Stimulated activated naive B cell treated with anti-CD40 and anti-IgM and Interleukin-4, amounts not matched to agents 10 μg/mL and 1 μg/mL and 100 μg/mL, for 72 hours (primary cell): Measurements from ENCODE around the gene MYLK4.

Experiments used
- ATAC-seq, 2 donors: fragments of 150-1000 bp; cut with Tn5 transposase; replicated peaks; 2 replicates each; pipeline ENCODE4 v1.10.0; 2021; ENCODE audit warnings: moderate library complexity in 1 of 2
- DNase-seq: peaks from one replicate; pipeline ENCODE4 v3.0.0; 2021
- H3K27ac Mint-ChIP-seq: one replicate; pipeline ENCODE4 v1.8.0; 2022; ENCODE audit warnings: mild to moderate bottlenecking, mixed read lengths
- H3K27me3 Mint-ChIP-seq, 2 donors: one replicate each; pipeline ENCODE4 v1.8.0; 2022; ENCODE audit warnings: mixed read lengths in 2 of 2
- H3K36me3 Mint-ChIP-seq, 2 donors: one replicate each; pipeline ENCODE4 v1.8.0; 2022; ENCODE audit warnings: mixed read lengths in 2 of 2, mild to moderate bottlenecking in 1 of 2
- H3K4me1 Mint-ChIP-seq, 2 donors: one replicate each; pipeline ENCODE4 v1.8.0; 2022; ENCODE audit warnings: mixed read lengths in 2 of 2, mild to moderate bottlenecking in 1 of 2
- H3K4me3 Mint-ChIP-seq, 2 donors: one replicate each; pipeline ENCODE4 v1.8.0; 2022; ENCODE audit warnings: mild to moderate bottlenecking in 2 of 2, mixed read lengths in 2 of 2, moderate library complexity in 1 of 2
- H3K9me3 Mint-ChIP-seq, 2 donors: one replicate each; pipeline ENCODE4 v1.8.0; 2022; ENCODE audit warnings: mixed read lengths in 2 of 2, mild to moderate bottlenecking in 1 of 2

The MYLK4 gene

GRCh38 chr6:2756241-2756640, 5.5 kb upstream of the MYLK4 start:
- Mint-ChIP-seq H3K4me3 (no peak overlapping the region), H3K4me1 (no peaks in the 10 kb centered on the region), H3K27me3 (peaks cover 5 to 13% of the 10 kb centered on the region in 2 donors), H3K36me3 (no peaks in the 10 kb centered on the region), H3K27ac (no peak overlapping the region), H3K9me3 (no peaks in the 10 kb centered on the region)
- no peak for DNase-seq
- no peak for ATAC-seq

GRCh38 chr6:2755456-2755855, 4.7 kb upstream of the MYLK4 start:
- Mint-ChIP-seq H3K9me3 (no peaks in the 10 kb centered on the region), H3K4me3 (no peak overlapping the region), H3K27ac (no peak overlapping the region), H3K36me3 (no peaks in the 10 kb centered on the region), H3K27me3 (peaks cover 10 to 21% of the 10 kb centered on the region in 2 donors), H3K4me1 (no peaks in the 10 kb centered on the region)
- ATAC-seq (no peak), DNase-seq (no peak)

DNA sequence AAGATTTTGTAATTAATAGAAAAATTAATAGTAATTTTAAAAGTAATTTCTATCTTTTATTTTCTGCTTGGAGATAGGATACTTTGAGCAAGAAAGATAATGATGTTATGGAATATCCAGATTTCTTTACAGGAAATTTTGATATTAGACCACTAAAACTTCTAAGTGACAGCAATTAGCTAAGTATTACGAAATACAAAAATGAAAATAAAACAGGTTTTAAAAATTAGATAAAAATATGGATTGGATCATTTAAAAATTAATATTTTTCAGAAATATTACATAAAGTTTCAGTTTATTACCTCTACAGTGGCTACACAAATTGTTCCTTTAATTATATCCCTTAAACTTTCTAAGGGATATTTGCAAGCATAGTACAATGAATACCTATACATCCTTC, 4.2 kb upstream of the MYLK4 start:
- Mint-ChIP-seq H3K9me3 (no peaks in the 10 kb centered on the region), H3K27me3 (peaks cover 10 to 24% of the 10 kb centered on the region in 2 donors), H3K36me3 (no peaks in the 10 kb centered on the region), H3K27ac (no peak overlapping the region), H3K4me3 (no peak overlapping the region), H3K4me1 (peaks cover under 1 to 3% of the 10 kb centered on the region in 2 donors)
- ATAC-seq: no peak
- DNase-seq: no peak

GRCh38 chr6:2754393-2754792, 3.7 kb upstream of the MYLK4 start:
- H3K4me3 Mint-ChIP-seq: no peak overlapping the region
- peaks cover 3 to 7% of the 10 kb centered on the region in 2 donors for H3K4me1 Mint-ChIP-seq
- H3K9me3 Mint-ChIP-seq: no peaks in the 10 kb centered on the region
- no peak for DNase-seq
- no peak overlapping the region for H3K27ac Mint-ChIP-seq
- ATAC-seq: no peak
- H3K27me3 Mint-ChIP-seq: peaks cover 12 to 24% of the 10 kb centered on the region in 2 donors
- H3K36me3 Mint-ChIP-seq: no peaks in the 10 kb centered on the region

- ATAC-seq (no peak), DNase-seq (no peak)
- Mint-ChIP-seq H3K9me3 (no peaks in the 10 kb centered on the region), H3K36me3 (no peaks in the 10 kb centered on the region), H3K4me1 (peaks cover 3 to 7% of the 10 kb centered on the region in 2 donors), H3K4me3 (no peak overlapping the region), H3K27ac (no peak overlapping the region), H3K27me3 (peaks cover 12 to 24% of the 10 kb centered on the region in 2 donors)
Observed at GRCh38 chr6:2753743-2754142, 3.0 kb upstream of the MYLK4 start.

DNA sequence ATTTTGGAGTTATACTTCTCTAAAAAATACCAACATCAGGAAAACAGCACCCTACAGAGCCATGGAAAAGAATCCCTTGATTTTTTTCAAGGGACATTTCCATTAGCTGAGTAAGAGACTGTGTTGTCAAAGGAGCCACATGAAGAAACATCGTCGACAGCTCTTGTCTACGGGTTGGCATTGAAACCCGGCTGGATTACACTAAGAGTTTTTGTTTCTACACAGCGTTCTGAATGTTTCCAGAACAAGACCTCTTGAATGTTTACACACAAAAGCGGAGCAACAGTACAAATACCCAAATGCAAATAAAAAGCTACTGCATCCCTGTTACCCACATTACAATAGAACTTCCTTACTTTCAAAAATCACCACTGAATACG, 2.4 kb upstream of the MYLK4 start:
- Mint-ChIP-seq H3K36me3 (no peaks in the 10 kb centered on the region), H3K9me3 (no peaks in the 10 kb centered on the region), H3K4me3 (no peak overlapping the region), H3K27ac (no peak overlapping the region), H3K4me1 (peaks cover 3 to 7% of the 10 kb centered on the region in 2 donors), H3K27me3 (peaks cover 12 to 24% of the 10 kb centered on the region in 2 donors)
- DNase-seq (no peak), ATAC-seq (no peak)

GRCh38 chr6:2752477-2753109, 1.9 kb upstream of the MYLK4 start:
- peaks cover 3 to 7% of the 10 kb centered on the region in 2 donors for H3K4me1 Mint-ChIP-seq
- DNase-seq (no peak), ATAC-seq (no peak)
- H3K36me3 Mint-ChIP-seq: no peaks in the 10 kb centered on the region
- H3K4me3 Mint-ChIP-seq: no peak overlapping the region
- no peaks in the 10 kb centered on the region for H3K9me3 Mint-ChIP-seq
- no peak overlapping the region for H3K27ac Mint-ChIP-seq
- peaks cover 12 to 24% of the 10 kb centered on the region in 2 donors for H3K27me3 Mint-ChIP-seq

- H3K9me3 Mint-ChIP-seq: no peaks in the 10 kb centered on the region
- no peak for DNase-seq
Observed at GRCh38 chr6:2751871-2752270, 1.1 kb upstream of the MYLK4 start.

DNA sequence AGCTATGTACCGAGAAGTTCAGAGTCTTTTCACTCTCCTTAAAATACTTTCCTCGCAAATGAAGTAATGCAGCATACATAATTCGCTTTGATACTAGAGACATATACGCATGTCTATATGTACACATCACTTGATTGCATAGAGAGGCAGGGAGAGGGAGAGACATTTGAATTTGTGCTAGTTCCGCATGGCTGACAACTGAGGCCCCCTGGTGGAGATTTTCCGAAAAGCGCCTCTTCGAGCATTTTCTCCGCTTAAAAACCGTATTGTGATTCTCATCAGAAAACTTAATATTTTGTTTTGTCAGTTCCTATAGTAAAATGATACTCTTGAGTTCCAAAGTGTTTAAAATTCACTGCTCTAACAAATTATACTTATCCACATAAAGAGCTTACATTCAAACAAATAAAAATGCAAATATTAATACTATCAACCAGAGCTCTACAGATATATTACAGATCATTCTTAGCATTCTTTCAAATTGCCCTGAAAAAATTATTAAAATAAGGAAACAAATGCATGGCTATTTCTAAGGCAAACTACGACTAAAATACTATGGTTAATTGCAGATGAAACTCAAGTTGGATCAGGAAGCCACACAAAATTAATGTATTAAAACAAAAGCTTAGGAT, 637 bp downstream of the MYLK4 start:
- Mint-ChIP-seq H3K4me1 (peaks cover 3 to 7% of the 10 kb centered on the region in 2 donors), H3K9me3 (no peaks in the 10 kb centered on the region), H3K4me3 (no peak overlapping the region), H3K36me3 (no peaks in the 10 kb centered on the region), H3K27ac (no peak overlapping the region), H3K27me3 (peaks cover 12 to 21% of the 10 kb centered on the region in 2 donors)
- ATAC-seq (peak; percentile 42 to 43), DNase-seq (peak; percentile 23)

More at GRCh38 chr6:2751871-2752270, 1.1 kb upstream of the MYLK4 start:
- no peaks in the 10 kb centered on the region for H3K36me3 Mint-ChIP-seq
- H3K4me3 Mint-ChIP-seq: no peak overlapping the region
- peaks cover 12 to 24% of the 10 kb centered on the region in 2 donors for H3K27me3 Mint-ChIP-seq
- peaks cover 3 to 7% of the 10 kb centered on the region in 2 donors for H3K4me1 Mint-ChIP-seq
- no peak for ATAC-seq
- no peak overlapping the region for H3K27ac Mint-ChIP-seq

GRCh38 chr6:2748183-2748582, 2.5 kb downstream of the MYLK4 start:
- H3K27me3 Mint-ChIP-seq: peaks cover 12 to 14% of the 10 kb centered on the region in 2 donors
- no peak for DNase-seq
- no peaks in the 10 kb centered on the region for H3K36me3 Mint-ChIP-seq
- no peak overlapping the region for H3K4me3 Mint-ChIP-seq
- ATAC-seq: no peak
- no peak overlapping the region for H3K27ac Mint-ChIP-seq
- peaks cover 3 to 7% of the 10 kb centered on the region in 2 donors for H3K4me1 Mint-ChIP-seq
- no peaks in the 10 kb centered on the region for H3K9me3 Mint-ChIP-seq

GRCh38 chr6:2746557-2747061, 4.1 kb downstream of the MYLK4 start:
- H3K4me3 Mint-ChIP-seq: no peak overlapping the region
- H3K27me3 Mint-ChIP-seq: peaks cover 7 to 12% of the 10 kb centered on the region in 2 donors
- no peak overlapping the region for H3K27ac Mint-ChIP-seq
- no peak for ATAC-seq
- DNase-seq: no peak
- no peaks in the 10 kb centered on the region for H3K36me3 Mint-ChIP-seq
- peaks cover 3 to 7% of the 10 kb centered on the region in 2 donors for H3K4me1 Mint-ChIP-seq
- no peaks in the 10 kb centered on the region for H3K9me3 Mint-ChIP-seq

DNA sequence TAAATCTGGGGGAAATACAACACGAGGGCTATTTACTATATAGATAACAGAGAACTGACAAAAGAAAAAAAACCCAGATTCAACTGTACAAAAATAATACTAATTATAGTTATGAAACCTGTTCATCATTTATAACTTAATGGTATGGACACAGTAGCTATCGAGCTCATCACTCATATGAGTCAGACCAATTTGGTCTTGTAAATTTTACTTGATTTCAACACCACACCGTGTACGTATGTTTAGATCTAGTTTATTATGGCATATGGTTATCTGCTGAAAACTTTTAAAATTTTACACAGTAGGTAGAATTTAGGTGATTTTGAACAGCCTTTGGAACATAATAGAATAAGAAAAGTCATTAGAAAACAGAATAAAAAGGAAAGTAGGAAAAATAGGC, 5.5 kb downstream of the MYLK4 start:
- Mint-ChIP-seq H3K27me3 (peaks cover under 1 to 3% of the 10 kb centered on the region in 2 donors), H3K36me3 (no peaks in the 10 kb centered on the region), H3K27ac (no peak overlapping the region), H3K4me1 (peaks cover 3 to 7% of the 10 kb centered on the region in 2 donors), H3K4me3 (no peak overlapping the region), H3K9me3 (no peaks in the 10 kb centered on the region)
- no peak for DNase-seq
- ATAC-seq: no peak

GRCh38 chr6:2744778-2745177, 5.9 kb downstream of the MYLK4 start:
- no peak for ATAC-seq
- no peak overlapping the region for H3K4me3 Mint-ChIP-seq
- H3K27ac Mint-ChIP-seq: no peak overlapping the region
- peaks cover 1 to 2% of the 10 kb centered on the region in 2 donors for H3K4me1 Mint-ChIP-seq
- DNase-seq: no peak
- H3K27me3 Mint-ChIP-seq: peaks cover 0 to 1% of the 10 kb centered on the region in 2 donors
- H3K9me3 Mint-ChIP-seq: no peaks in the 10 kb centered on the region
- no peaks in the 10 kb centered on the region for H3K36me3 Mint-ChIP-seq

GRCh38 chr6:2744209-2744771, 6.4 kb downstream of the MYLK4 start:
- no peaks in the 10 kb centered on the region for H3K4me1 Mint-ChIP-seq
- H3K27me3 Mint-ChIP-seq: no peaks in the 10 kb centered on the region
- H3K9me3 Mint-ChIP-seq: no peaks in the 10 kb centered on the region
- no peak overlapping the region for H3K27ac Mint-ChIP-seq
- ATAC-seq (no peak), DNase-seq (no peak)
- no peaks in the 10 kb centered on the region for H3K36me3 Mint-ChIP-seq
- no peak overlapping the region for H3K4me3 Mint-ChIP-seq
